Trophoblast cell (in vitro differentiated cells and primary cell): Measurements from ENCODE around the gene RHOJ.
A peak's percentile ranks its signal among the peaks of the same experiment; 100 is the strongest.

Experiments used
- DNase-seq, 2 donors: peaks; one replicate each; pipeline ENCODE4 v3.0.0-alpha.2; 2016
- H2AFZ ChIP-seq: 2 replicates; pipeline ENCODE4 v1.6.1; 2013; ENCODE audit warnings: low read length, moderate library complexity, mild to moderate bottlenecking; ENCODE audit not compliant: insufficient read depth, poor library complexity
- H2AK5ac ChIP-seq: 2 replicates; pipeline ENCODE4 v1.6.1; 2013; ENCODE audit warnings: mild to moderate bottlenecking, low read length
- H2BK120ac ChIP-seq: 2 replicates; pipeline ENCODE4 v1.6.1; 2013; ENCODE audit warnings: low read length, mild to moderate bottlenecking, moderate library complexity; ENCODE audit not compliant: insufficient read depth, poor library complexity
- H2BK12ac ChIP-seq: 2 replicates; pipeline ENCODE4 v1.6.1; 2013; ENCODE audit warnings: mild to moderate bottlenecking, low read length, moderate library complexity
- H2BK5ac ChIP-seq: 2 replicates; pipeline ENCODE4 v1.6.1; 2013; ENCODE audit warnings: low read length, low read depth, moderate library complexity, mild to moderate bottlenecking; ENCODE audit not compliant: poor library complexity
- H3K14ac ChIP-seq: 2 replicates; pipeline ENCODE4 v1.6.1; 2013; ENCODE audit warnings: mild to moderate bottlenecking, low read length
- H3K18ac ChIP-seq: 2 replicates; pipeline ENCODE4 v1.6.1; 2013; ENCODE audit warnings: mild to moderate bottlenecking, low read length
- H3K23ac ChIP-seq: 2 replicates; pipeline ENCODE4 v1.6.1; 2013; ENCODE audit warnings: low read length
- H3K27ac ChIP-seq: 2 replicates; pipeline ENCODE4 v1.5.1; 2013; ENCODE audit warnings: low read depth, mild to moderate bottlenecking, inconsistent platforms, low read length, moderate library complexity
- H3K27me3 ChIP-seq: 2 replicates; pipeline ENCODE4 v1.6.1; 2013; ENCODE audit warnings: inconsistent platforms, mild to moderate bottlenecking, low read length, moderate library complexity; ENCODE audit not compliant: insufficient read depth
- H3K36me3 ChIP-seq, 2 experiments: 1 replicate in 1 of 2; 2 replicates in 1 of 2; pipeline ENCODE4 v1.6.1; 2013; ENCODE audit warnings: low read length in 2 of 2, mild to moderate bottlenecking in 2 of 2, moderate library complexity in 1 of 2; ENCODE audit not compliant: insufficient read depth in 2 of 2, control insufficient read depth in 1 of 2
- H3K4ac ChIP-seq: 2 replicates; pipeline ENCODE4 v1.6.1; 2013; ENCODE audit warnings: low read depth, mild to moderate bottlenecking, low read length, moderate library complexity
- H3K4me1 ChIP-seq, 2 experiments: 1 replicate in 1 of 2; 2 replicates in 1 of 2; pipeline ENCODE4 v1.6.1; 2013; ENCODE audit warnings: low read length in 2 of 2, mild to moderate bottlenecking in 2 of 2, moderate library complexity in 1 of 2; ENCODE audit not compliant: insufficient read depth in 2 of 2, control insufficient read depth in 1 of 2
- H3K4me2 ChIP-seq: 2 replicates; pipeline ENCODE4 v1.6.1; 2013; ENCODE audit warnings: inconsistent platforms, mild to moderate bottlenecking, low read length, moderate library complexity
- H3K4me3 ChIP-seq: 2 replicates; pipeline ENCODE4 v1.5.1; 2013; ENCODE audit warnings: mild to moderate bottlenecking, low read depth, low read length, inconsistent platforms
- H3K79me1 ChIP-seq: one replicate; pipeline ENCODE4 v1.6.1; 2013; ENCODE audit warnings: low read length
- H3K79me2 ChIP-seq: 2 replicates; pipeline ENCODE4 v1.6.1; 2013; ENCODE audit warnings: low read length, mild to moderate bottlenecking; ENCODE audit not compliant: control insufficient read depth, insufficient read depth, poor library complexity
- H3K9ac ChIP-seq: 2 replicates; pipeline ENCODE4 v1.6.1; 2013; ENCODE audit warnings: mild to moderate bottlenecking, low read length
- H3K9me3 ChIP-seq: 2 replicates; pipeline ENCODE4 v1.6.1; 2013; ENCODE audit warnings: low read depth, mild to moderate bottlenecking, control low read depth, inconsistent platforms, low read length; ENCODE audit not compliant: insufficient read depth
- H4K12ac ChIP-seq: 2 replicates; pipeline ENCODE4 v1.6.1; 2013; ENCODE audit warnings: low read depth, mild to moderate bottlenecking, low read length, moderate library complexity
- H4K8ac ChIP-seq: 2 replicates; pipeline ENCODE4 v1.6.1; 2013; ENCODE audit warnings: low read depth, mild to moderate bottlenecking, low read length, moderate library complexity
- H4K91ac ChIP-seq: one replicate; pipeline ENCODE4 v1.6.1; 2013; ENCODE audit warnings: low read depth, mild to moderate bottlenecking, low read length, moderate library complexity
- WGBS: extraction: QIAGEN DNeasy Blood & Tissue Kit; methylation state at CpG from one replicate; pipeline ENCODE4 v1.1.7; 2013; ENCODE audit warnings: missing lambda C conversion rate; ENCODE audit not compliant: insufficient read length, insufficient coverage; ENCODE audit errors: extremely low coverage; 5-methylcytosine and 5-hydroxymethylcytosine counted together

The RHOJ gene

DNA sequence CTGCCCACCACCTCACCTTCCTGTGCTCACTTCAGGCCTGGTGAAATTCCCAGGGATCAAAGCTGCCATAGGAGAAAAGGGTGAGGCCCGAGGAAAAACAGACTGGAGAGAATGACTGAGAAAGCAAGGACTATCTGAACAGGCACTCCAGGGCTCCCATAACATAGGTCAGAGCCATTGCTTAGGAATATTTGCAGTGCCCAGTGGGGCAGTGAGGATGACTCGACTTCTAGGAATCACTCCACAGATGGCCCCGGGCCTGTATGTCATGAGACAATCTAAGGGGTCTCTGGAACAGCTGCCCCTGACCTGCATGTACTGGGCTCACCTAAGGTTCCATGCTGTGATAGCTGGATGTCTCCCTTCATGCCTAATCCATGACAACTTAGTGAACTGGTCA is 62.9 kb downstream of the RHOJ start:
- Histone ChIP-seq H3K36me3 (no peaks in the 10 kb centered on the region), H3K14ac (peak overlapping the region; percentile 18), H4K8ac (peak overlapping the region; percentile 3), H3K79me1 (peaks cover 4% of the 10 kb centered on the region), H3K4me3 (no peak overlapping the region), H4K12ac (no peak overlapping the region), H3K27ac (peak overlapping the region; percentile 40), H2AK5ac (no peak overlapping the region), H3K9me3 (peaks cover 1% of the 10 kb centered on the region), H2BK5ac (peak overlapping the region; percentile 15), H3K27me3 (no peaks in the 10 kb centered on the region), H3K79me2 (no peaks in the 10 kb centered on the region), H3K9ac (no peak overlapping the region), H4K91ac (peak overlapping the region; percentile 57), H2BK12ac (peak overlapping the region; percentile 37), H2BK120ac (peak overlapping the region; percentile 18), H3K23ac (no peak overlapping the region), H3K4ac (no peak overlapping the region), H2AFZ (no peak overlapping the region), H3K18ac (no peak overlapping the region), H3K4me1 (peaks cover 8 to 10% of the 10 kb centered on the region in 2 experiments), H3K4me2 (no peak overlapping the region)
- WGBS = no CpG with 5 or more reads among the region's 3 CpGs
- no peak for DNase-seq

DNA sequence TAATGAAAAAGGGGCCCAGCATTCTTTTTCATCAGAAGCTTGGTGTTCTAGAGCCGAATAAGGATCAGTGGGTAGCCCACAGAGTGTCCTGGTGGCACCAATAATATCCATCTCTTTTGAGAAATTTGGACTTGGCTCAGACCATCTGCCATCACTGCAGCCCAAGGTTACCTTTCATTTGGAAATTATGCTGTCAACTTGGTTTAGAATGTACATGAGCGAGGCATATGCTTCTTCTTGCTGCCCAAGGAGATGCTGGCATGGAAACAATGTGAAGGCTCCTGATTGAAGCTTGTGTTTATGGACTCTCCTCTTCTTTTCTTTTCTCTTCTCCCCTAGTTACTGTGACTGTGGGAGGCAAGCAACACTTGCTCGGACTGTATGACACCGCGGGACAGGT is 64.5 kb downstream of the RHOJ start:
- WGBS = no CpG with 5 or more reads among the region's 5 CpGs
- peak overlapping the region; percentile 73 for H2BK12ac ChIP-seq
- no peak overlapping the region for H3K9ac ChIP-seq
- peaks cover 1% of the 10 kb centered on the region for H3K9me3 ChIP-seq
- H2BK5ac ChIP-seq = no peak overlapping the region
- H2AFZ ChIP-seq = no peak overlapping the region
- no peak overlapping the region for H4K8ac ChIP-seq
- no peak overlapping the region for H4K12ac ChIP-seq
- H3K79me1 ChIP-seq = peaks cover 4% of the 10 kb centered on the region
- H3K27ac ChIP-seq = no peak overlapping the region
- no peak overlapping the region for H3K4ac ChIP-seq
- peaks cover 8 to 10% of the 10 kb centered on the region in 2 experiments for H3K4me1 ChIP-seq
- H3K14ac ChIP-seq = no peak overlapping the region
- H3K36me3 ChIP-seq = no peaks in the 10 kb centered on the region
- H4K91ac ChIP-seq = no peak overlapping the region
- H2AK5ac ChIP-seq = no peak overlapping the region
- no peak overlapping the region for H2BK120ac ChIP-seq
- no peak overlapping the region for H3K18ac ChIP-seq
- no peak overlapping the region for H3K23ac ChIP-seq
- no peaks in the 10 kb centered on the region for H3K79me2 ChIP-seq
- no peaks in the 10 kb centered on the region for H3K27me3 ChIP-seq
- H3K4me3 ChIP-seq = no peak overlapping the region
- DNase-seq = no peak
- H3K4me2 ChIP-seq = no peak overlapping the region

DNA sequence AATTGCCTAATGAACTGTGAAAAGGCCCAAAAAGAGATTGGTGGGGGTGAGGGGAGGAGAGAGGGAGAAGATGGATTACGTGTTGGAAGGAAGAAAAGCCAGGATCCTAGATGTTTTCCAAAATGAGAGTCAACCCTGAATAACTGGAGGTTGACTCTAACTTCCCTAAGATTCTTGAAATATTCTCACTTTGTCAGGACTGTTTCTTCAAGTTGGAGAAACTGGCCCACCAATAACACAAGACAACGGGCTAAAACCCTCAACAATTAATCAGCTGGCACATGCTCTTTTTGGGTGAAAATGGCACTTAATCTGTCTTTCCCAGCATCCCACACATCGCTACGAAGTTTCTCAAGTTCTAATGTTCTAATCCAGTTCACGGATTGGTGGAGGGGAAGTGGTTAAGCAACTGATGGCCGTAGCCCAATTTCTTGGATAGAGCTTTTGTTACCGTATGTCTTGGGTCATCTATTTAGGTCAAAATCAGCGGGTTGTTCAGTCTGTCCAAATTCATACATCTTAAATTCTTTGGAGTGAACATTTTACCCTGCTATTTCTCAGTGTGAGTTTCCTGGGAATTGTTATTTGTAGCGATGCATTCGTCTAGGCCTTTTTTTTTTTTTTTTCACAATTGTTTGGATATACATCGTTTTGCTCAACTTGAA is 65.5 kb downstream of the RHOJ start:
- Histone ChIP-seq H3K36me3 (no peaks in the 10 kb centered on the region), H3K79me2 (no peaks in the 10 kb centered on the region), H3K23ac (no peak overlapping the region), H3K27me3 (no peaks in the 10 kb centered on the region), H4K8ac (no peak overlapping the region), H3K9me3 (peaks cover 1% of the 10 kb centered on the region), H3K4me1 (peaks cover 8 to 10% of the 10 kb centered on the region in 2 experiments), H3K9ac (no peak overlapping the region), H2BK120ac (no peak overlapping the region), H2BK5ac (no peak overlapping the region), H3K4me3 (no peak overlapping the region), H3K79me1 (peaks cover 4% of the 10 kb centered on the region), H2AFZ (no peak overlapping the region), H4K91ac (no peak overlapping the region), H3K18ac (no peak overlapping the region), H2BK12ac (no peak overlapping the region), H3K4me2 (no peak overlapping the region), H3K14ac (no peak overlapping the region), H2AK5ac (no peak overlapping the region), H3K27ac (no peak overlapping the region), H3K4ac (no peak overlapping the region), H4K12ac (no peak overlapping the region)
- 100% methylated on average over 1 of the region's 11 CpGs for WGBS
- DNase-seq = no peak

DNA sequence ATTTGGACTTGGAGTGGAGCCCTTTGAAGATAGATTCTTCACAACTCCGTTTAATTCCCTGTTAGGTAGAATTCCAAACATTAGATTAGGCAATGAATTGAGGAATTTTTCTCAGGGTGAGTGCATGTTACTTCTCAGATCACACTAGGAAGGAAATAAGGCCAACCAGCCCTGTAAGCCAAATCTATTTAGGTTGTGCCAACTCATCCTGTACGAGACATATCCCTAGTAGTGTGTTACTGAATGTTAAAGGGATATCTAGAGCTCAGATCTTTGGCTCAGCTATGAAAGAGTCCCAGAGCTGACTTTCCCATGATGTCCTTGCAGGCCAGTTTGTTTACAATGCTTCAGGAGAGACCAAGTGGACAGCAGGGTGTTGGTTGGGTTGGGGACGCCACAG is 68.9 kb downstream of the RHOJ start:
- WGBS = no CpG with 5 or more reads among the region's 3 CpGs
- no peak overlapping the region for H4K91ac ChIP-seq
- no peaks in the 10 kb centered on the region for H3K79me1 ChIP-seq
- no peak overlapping the region for H4K12ac ChIP-seq
- H3K9ac ChIP-seq = no peak overlapping the region
- no peak overlapping the region for H3K18ac ChIP-seq
- no peak for DNase-seq
- no peak overlapping the region for H3K27ac ChIP-seq
- H3K4me1 ChIP-seq = peaks cover 0 to 2% of the 10 kb centered on the region in 2 experiments
- H2BK120ac ChIP-seq = no peak overlapping the region
- H3K27me3 ChIP-seq = no peaks in the 10 kb centered on the region
- no peaks in the 10 kb centered on the region for H3K36me3 ChIP-seq
- H2AFZ ChIP-seq = no peak overlapping the region
- no peak overlapping the region for H2AK5ac ChIP-seq
- H3K4ac ChIP-seq = no peak overlapping the region
- no peak overlapping the region for H2BK5ac ChIP-seq
- no peak overlapping the region for H3K4me2 ChIP-seq
- H3K79me2 ChIP-seq = no peaks in the 10 kb centered on the region
- H3K9me3 ChIP-seq = no peaks in the 10 kb centered on the region
- H3K14ac ChIP-seq = no peak overlapping the region
- H3K23ac ChIP-seq = no peak overlapping the region
- no peak overlapping the region for H3K4me3 ChIP-seq
- no peak overlapping the region for H4K8ac ChIP-seq
- no peak overlapping the region for H2BK12ac ChIP-seq
